Liver (tissue), 9 donors: ENCODE results near the gene ZCCHC14. TPM values are rescaled to one million over a fixed set of nuclear protein-coding genes. Genes with fewer than 3 reads are reported as not detected.

Source experiments
- DNase-seq: peaks from one replicate; pipeline ENCODE4 v3.0.0-alpha.2; 2017; ENCODE audit warnings: low spot score
- H3K27ac ChIP-seq, 2 donors: one replicate each; pipeline ENCODE4 v1.7.0; 2013; ENCODE audit warnings: inconsistent platforms in 2 of 2, low read length in 2 of 2, control low read depth in 1 of 2, low read depth in 1 of 2, mild to moderate bottlenecking in 1 of 2
- H3K27me3 ChIP-seq, 4 donors: one replicate each; pipeline versions ENCODE4 v1.6.1 to v1.7.0; 2013; ENCODE audit warnings: low read length in 3 of 4, inconsistent platforms in 1 of 4, mild to moderate bottlenecking in 1 of 4, moderate library complexity in 1 of 4; ENCODE audit not compliant: control insufficient read depth in 4 of 4, insufficient read depth in 4 of 4
- H3K36me3 ChIP-seq, 4 donors: one replicate each; pipeline versions ENCODE4 v1.6.1 to v1.7.0; 2013; ENCODE audit warnings: low read length in 3 of 4, mild to moderate bottlenecking in 3 of 4, low read depth in 1 of 4, moderate library complexity in 1 of 4; ENCODE audit not compliant: control insufficient read depth in 4 of 4, insufficient read depth in 3 of 4
- H3K4me1 ChIP-seq, 4 donors: one replicate each; pipeline versions ENCODE4 v1.6.1 to v1.7.0; 2013; ENCODE audit warnings: low read length in 3 of 4, mild to moderate bottlenecking in 3 of 4, moderate library complexity in 1 of 4; ENCODE audit not compliant: control insufficient read depth in 4 of 4, insufficient read depth in 4 of 4
- H3K4me3 ChIP-seq, 3 donors: one replicate each; pipeline versions ENCODE4 v1.6.1 to v1.7.0; 2013; ENCODE audit warnings: low read length in 3 of 3, control low read depth in 1 of 3, low read depth in 1 of 3, mild to moderate bottlenecking in 1 of 3
- H3K9ac ChIP-seq, 2 donors: one replicate each; pipeline ENCODE4 v1.7.0; 2013; ENCODE audit warnings: low read length in 2 of 2, mild to moderate bottlenecking in 2 of 2, moderate library complexity in 2 of 2, control low read depth in 1 of 2, low read depth in 1 of 2
- H3K9me3 ChIP-seq, 4 donors: one replicate each; pipeline versions ENCODE4 v1.6.1 to v1.7.0; 2013; ENCODE audit warnings: low read length in 3 of 4; ENCODE audit not compliant: control insufficient read depth in 4 of 4
- CTCF ChIP-seq: fragments of 150-350 bp; IDR thresholded peaks from 2 replicates; pipeline ENCODE4 v1.5.1; 2017; ENCODE audit warnings: improper control_type of control experiment, low read depth, low read length; ENCODE audit not compliant: missing input control
- EGR1 ChIP-seq, 2 donors: IDR thresholded peaks; 2 replicates each; pipeline ENCODE4 v1.6.1; 2016 to 2018; ENCODE audit warnings: antibody characterized with exemption in 2 of 2, low read depth in 2 of 2
- FOXA1 ChIP-seq: IDR thresholded peaks from 2 replicates; pipeline ENCODE4 v1.6.1; 2016; ENCODE audit warnings: antibody characterized with exemption
- GABPA ChIP-seq, 2 donors: IDR thresholded peaks in 1 of 2; conservative IDR thresholded peaks in 1 of 2; 2 replicates each; pipeline ENCODE4 v1.6.1; 2016; ENCODE audit warnings: antibody characterized with exemption in 2 of 2, mild to moderate bottlenecking in 1 of 2, moderate library complexity in 1 of 2
- HNF4A ChIP-seq, 2 donors: conservative IDR thresholded peaks; 2 replicates each; pipeline ENCODE4 v1.6.1; 2016; ENCODE audit warnings: antibody characterized with exemption in 2 of 2, mild to moderate bottlenecking in 2 of 2
- HNF4G ChIP-seq: IDR thresholded peaks from 2 replicates; pipeline ENCODE4 v1.6.1; 2016; ENCODE audit warnings: antibody characterized with exemption
- JUND ChIP-seq, 2 donors: IDR thresholded peaks; 2 replicates each; pipeline ENCODE4 v1.6.1; 2016; ENCODE audit warnings: antibody characterized with exemption in 2 of 2
- MAX ChIP-seq: IDR thresholded peaks from 2 replicates; pipeline ENCODE4 v1.6.1; 2016; ENCODE audit warnings: antibody characterized with exemption
- NR2F2 ChIP-seq: IDR thresholded peaks from 2 replicates; pipeline ENCODE4 v1.6.1; 2016; ENCODE audit warnings: antibody characterized with exemption
- RAD21 ChIP-seq, 2 donors: IDR thresholded peaks; 2 replicates each; pipeline ENCODE4 v1.6.1; 2016; ENCODE audit warnings: antibody characterized with exemption in 2 of 2, mild to moderate bottlenecking in 2 of 2
- REST ChIP-seq: IDR thresholded peaks from 2 replicates; pipeline ENCODE4 v1.6.1; 2016; ENCODE audit warnings: antibody characterized with exemption, mild to moderate bottlenecking
- RXRA ChIP-seq, 2 donors: IDR thresholded peaks; 2 replicates each; pipeline ENCODE4 v1.6.1; 2017 to 2018; ENCODE audit warnings: antibody characterized with exemption in 2 of 2, mild to moderate bottlenecking in 1 of 2
- TAF1 ChIP-seq: conservative IDR thresholded peaks from 2 replicates; pipeline ENCODE4 v1.6.1; 2016; ENCODE audit warnings: antibody characterized with exemption, mild to moderate bottlenecking
- YY1 ChIP-seq: IDR thresholded peaks from 2 replicates; pipeline ENCODE4 v1.6.1; 2016; ENCODE audit warnings: antibody characterized with exemption, mild to moderate bottlenecking
- ZBTB33 ChIP-seq: IDR thresholded peaks from 2 replicates; pipeline ENCODE4 v1.6.1; 2016; ENCODE audit warnings: antibody characterized with exemption
- WGBS: extraction: QIAGEN DNeasy Blood & Tissue Kit; methylation state at CpG from one replicate; pipeline ENCODE4 v1.1.7; 2013; 5-methylcytosine and 5-hydroxymethylcytosine counted together
- polyA plus RNA-seq, 2 donors: library from polyadenylated mRNA; stranded (reverse) in 1 of 2; unstranded in 1 of 2; fragments of 200-250 nt in 1 of 2; fragments of >200 nt in 1 of 2; fragmentation: Nextera tagmentation in 1 of 2; extraction: Ambion mirVana in 1 of 2; gene quantifications; one replicate each; pipeline versions ENCODE4 v1.2.1 to v1.2.3, GENCODE V29; 2013 to 2015
- total RNA-seq, 2 donors: library from RNA; depleted of rRNA; stranded (reverse); fragments of >200 nt; gene quantifications; one replicate each; pipeline ENCODE4 v1.2.3, GENCODE V29; 2014
- donor health status: healthy.
- donor health status: healthy.
- donor health status: healthy.
- donor health status: healthy.
- donor health status: healthy.

ZCCHC14 gene
- total and polyA plus RNA-seq, 4 donors, result 6.3 to 21.7 (median 8.0) TPM

- Histone ChIP-seq H3K36me3 (peaks cover 4 to 12% (median 9%) of the 10 kb centered on the region in 4 donors), H3K27me3 (no peaks in the 10 kb centered on the region), H3K4me1 (peaks cover 0 to 10% (median 4%) of the 10 kb centered on the region in 4 donors), H3K27ac (peak overlapping the region in 1 of 2 donors; percentile 73), H3K4me3 (no peak overlapping the region), H3K9ac (no peak overlapping the region), H3K9me3 (no peaks in the 10 kb centered on the region)
- 73% methylated on average over 23 of the region's 23 CpGs for WGBS
- no peak for TF ChIP-seq GABPA (IDR thresholded peaks at IDR 0.05 in 1 of 2, conservative IDR thresholded peaks at IDR 0.05 in 1 of 2)
- no peak for TF ChIP-seq MAX
- TF ChIP-seq CTCF, result peak; percentile 5
- DNase-seq, result no peak
Measured at GRCh38 chr16:87435372-87436224, 57.2 kb downstream of the ZCCHC14 start.

- Histone ChIP-seq H3K9me3 (no peaks in the 10 kb centered on the region), H3K27ac (no peak overlapping the region), H3K9ac (no peak overlapping the region), H3K36me3 (peaks cover 4 to 15% (median 12%) of the 10 kb centered on the region in 4 donors), H3K4me1 (peaks cover 0 to 6% (median 3%) of the 10 kb centered on the region in 4 donors), H3K4me3 (no peak overlapping the region), H3K27me3 (no peaks in the 10 kb centered on the region)
- TF ChIP-seq ZBTB33 (no peak), NR2F2 (no peak)
- 95% methylated on average over 22 of the region's 22 CpGs for WGBS
- no peak for DNase-seq
Measured at GRCh38 chr16:87434146-87434667, 58.6 kb downstream of the ZCCHC14 start.

GRCh38 chr16:87432330-87432915 is 60.4 kb downstream of the ZCCHC14 start:
- Histone ChIP-seq H3K4me3 (no peak overlapping the region), H3K27me3 (no peaks in the 10 kb centered on the region), H3K9ac (no peak overlapping the region), H3K9me3 (no peaks in the 10 kb centered on the region), H3K27ac (no peak overlapping the region), H3K4me1 (peaks cover 0 to 4% (median 3%) of the 10 kb centered on the region in 4 donors), H3K36me3 (peaks cover 4 to 16% (median 12%) of the 10 kb centered on the region in 4 donors)
- WGBS, result 95% methylated on average over 15 of the region's 15 CpGs
- no peak for DNase-seq
- TF ChIP-seq HNF4A (conservative IDR thresholded peaks at IDR 0.05), result no peak
- no peak for TF ChIP-seq TAF1
- no peak for TF ChIP-seq EGR1 (IDR thresholded peaks at IDR 0.05; ENCODE audit: low read depth in 2 of 2)
- TF ChIP-seq GABPA (IDR thresholded peaks at IDR 0.05 in 1 of 2, conservative IDR thresholded peaks at IDR 0.05 in 1 of 2), result no peak
- TF ChIP-seq FOXA1, result no peak
- no peak for TF ChIP-seq REST
- TF ChIP-seq ZBTB33, result no peak
- TF ChIP-seq MAX, result no peak
- TF ChIP-seq RAD21 (IDR thresholded peaks at IDR 0.05), result no peak
- TF ChIP-seq JUND (IDR thresholded peaks at IDR 0.05), result no peak
- TF ChIP-seq YY1, result no peak
- no peak for TF ChIP-seq RXRA (IDR thresholded peaks at IDR 0.05)
- TF ChIP-seq HNF4G, result no peak
- TF ChIP-seq NR2F2, result no peak
